ENCODE measurements around the gene SMCP.

Gene SMCP

GRCh38 chr1:152886758-152887409 is 8.8 kb downstream of the SMCP start:
- no peak for DNase-seq (ENCODE audit: low spot score)

- DNase-seq (ENCODE audit: low spot score), result no peak
Observed at GRCh38 chr1:152888126-152888525, 10.0 kb downstream of the SMCP start.

DNA sequence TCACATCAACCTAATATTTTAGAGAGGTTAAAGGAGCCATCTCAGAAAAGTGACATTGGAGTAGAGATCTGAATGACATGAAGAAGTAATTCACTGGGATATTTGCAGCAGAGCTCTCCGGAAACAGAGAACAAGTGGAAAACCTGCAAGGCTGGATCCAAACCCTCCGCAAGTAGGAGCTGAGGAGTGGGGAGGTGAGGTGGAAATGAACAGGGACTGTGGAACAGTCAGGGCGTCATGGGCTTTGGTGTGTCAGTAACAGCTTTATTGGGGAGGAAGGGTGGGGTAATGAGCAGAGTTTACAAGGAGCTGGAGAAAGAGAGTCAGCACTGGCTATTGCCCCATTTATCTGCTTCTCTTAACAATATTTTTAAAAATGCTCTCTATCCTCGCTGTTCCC is 20.9 kb downstream of the SMCP start:
- no peak for DNase-seq (ENCODE audit: low spot score)

DNA sequence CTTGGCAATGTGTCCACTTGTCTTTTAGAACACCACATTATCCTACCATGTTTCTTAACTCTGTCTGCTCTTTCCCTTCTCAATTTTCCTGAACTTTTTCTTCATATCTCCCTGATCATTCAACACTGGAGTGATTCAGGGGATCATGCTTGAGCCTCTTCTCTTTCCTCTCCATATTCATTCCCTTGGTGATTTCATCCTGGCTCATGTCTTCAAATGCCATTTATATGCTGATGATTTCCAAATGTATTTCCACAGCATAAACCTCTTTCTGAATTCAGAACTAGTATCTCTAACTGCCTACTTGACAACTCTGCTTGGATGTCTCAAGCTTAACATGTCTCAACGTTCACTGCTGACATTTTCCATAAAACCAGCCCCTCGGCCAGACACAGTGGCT is 21.8 kb downstream of the SMCP start:
- no peak for DNase-seq (ENCODE audit: low spot score)

GRCh38 chr1:152901631-152902030 is 23.5 kb downstream of the SMCP start:
- no peak for DNase-seq (ENCODE audit: low spot score)

GRCh38 chr1:152902636-152903035 is 24.5 kb downstream of the SMCP start:
- no peak for DNase-seq (ENCODE audit: low spot score)

DNA sequence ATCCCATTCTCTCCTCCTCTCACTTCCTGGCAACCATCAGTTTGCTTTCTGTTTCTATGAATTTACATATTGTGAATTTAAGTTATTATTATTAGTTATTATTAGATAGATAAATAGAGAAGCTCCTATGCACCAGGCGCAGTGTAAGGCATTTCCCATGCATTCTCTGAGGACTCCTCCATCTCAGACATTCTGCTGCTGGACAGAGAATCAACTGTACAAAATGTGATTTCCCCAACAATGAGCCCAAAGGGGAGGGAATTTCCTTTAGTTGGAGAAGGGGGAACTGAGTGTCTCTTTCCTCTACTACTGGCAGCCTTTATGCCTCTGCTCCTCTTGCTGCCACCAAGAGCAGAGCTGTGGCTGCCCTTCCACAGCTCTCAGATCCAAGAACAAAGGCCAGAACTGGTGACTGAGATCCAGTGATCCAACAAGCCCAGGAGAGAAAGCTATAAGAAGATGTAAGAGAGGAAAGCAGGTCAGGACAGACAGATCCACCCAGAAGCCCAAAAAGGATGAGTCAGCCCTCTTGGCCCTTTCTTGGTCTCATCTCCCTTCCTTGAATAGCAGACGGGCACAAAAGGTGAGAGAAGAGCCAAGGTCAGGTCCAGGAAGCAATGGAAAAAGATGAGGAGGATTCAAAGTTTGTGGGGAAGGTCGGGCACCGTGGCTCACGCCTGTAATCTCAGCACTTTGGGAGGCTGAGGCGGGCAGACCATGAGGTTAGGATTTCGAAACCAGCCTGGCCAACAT is 26.7 kb downstream of the SMCP start:
- DNase-seq (ENCODE audit: low spot score), result no peak

DNA sequence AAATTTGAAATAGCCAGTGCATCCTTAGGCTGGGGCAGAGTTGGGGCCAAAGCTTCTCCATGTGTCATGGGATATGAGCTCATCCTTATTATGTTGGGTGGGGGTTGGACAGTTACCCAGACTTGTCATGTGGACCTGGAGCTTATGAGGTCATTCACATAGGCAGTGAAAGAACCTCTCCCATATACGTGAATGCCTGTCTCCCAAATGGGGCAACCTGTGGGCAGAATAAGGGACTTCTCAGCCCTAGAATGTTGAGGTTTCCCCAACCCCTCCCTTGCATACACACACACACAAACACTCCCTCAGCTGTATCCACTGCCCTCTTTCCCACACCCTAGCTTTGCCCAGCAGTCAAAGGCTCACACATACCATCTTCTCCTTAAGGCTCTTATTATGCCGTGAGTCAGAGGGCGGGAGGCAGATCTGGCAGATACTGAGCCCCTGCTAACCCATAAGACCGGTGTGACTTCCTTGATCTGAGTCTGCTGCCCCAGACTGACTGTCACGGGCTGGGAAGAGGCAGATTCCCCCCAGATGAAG is 28.0 kb downstream of the SMCP start:
- DNase-seq (ENCODE audit: low spot score), result peak; percentile 61

DNA sequence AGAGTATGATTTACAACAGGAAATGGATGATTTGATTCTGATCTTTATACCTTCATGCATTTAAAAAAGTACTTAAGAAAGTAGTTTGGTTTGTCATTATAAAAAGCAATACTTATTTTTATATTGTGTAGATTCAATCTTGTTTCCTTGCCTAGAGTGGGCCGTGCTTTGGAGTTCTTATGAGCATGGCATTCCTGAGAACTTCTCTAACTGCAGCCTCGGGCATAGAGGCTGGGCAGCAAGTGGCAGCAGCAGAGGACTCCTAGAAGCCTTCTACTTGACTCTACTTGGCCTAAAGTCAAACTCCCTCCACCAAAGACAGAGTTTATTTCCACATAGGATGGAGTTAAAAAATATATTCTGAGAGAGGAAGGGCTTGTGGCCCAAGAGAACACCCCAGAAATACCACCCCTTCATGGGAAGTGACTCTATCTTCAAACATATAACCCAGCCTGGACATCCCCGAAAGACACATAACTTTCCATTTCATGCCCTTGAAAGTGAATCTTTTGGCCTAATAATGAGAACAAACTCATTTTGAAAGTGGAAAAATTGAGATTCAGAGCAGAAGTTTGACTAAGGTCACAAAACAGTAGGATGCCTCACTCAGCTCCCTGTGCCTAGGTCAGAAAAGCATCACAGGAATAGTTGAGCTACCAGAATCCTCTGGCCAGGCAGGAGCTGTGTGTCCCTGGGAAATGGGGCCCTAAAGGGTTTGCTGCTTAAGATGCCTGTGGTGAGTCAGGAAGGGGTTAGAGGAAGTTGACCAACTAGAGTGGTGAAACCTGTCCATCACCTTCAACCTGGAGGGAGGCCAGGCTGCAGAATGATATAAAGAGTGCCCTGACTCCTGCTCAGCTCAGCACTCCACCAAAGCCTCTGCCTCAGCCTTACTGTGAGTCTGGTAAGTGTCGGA is 29.8 kb downstream of the SMCP start, which contains the start of gene IVL:
IVL (plus strand) TSS at position 861 of the 916 bp plus-strand sequence. CDS start 1,252 bp downstream, outside the sequence.
- no peak for DNase-seq (ENCODE audit: low spot score)

DNA sequence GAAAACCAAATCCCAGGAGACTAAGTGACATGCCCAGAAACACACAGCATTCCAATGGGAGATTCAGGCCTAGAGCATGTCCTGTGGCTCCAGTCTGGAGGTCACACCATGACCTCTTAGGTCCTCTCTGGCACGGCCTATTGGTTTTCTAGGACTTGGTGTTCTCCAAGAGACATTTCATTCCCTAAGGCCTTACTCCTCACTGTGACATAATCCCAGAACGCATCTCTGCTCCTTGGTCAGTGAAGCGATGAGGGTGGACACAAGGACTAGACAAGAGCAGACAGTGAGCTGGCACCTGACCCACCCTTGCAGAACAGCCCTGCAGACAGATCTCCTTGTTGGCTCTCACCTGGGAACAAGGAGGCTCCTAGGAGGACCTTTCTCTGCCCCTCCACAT is 31.1 kb downstream of the SMCP start:
- no peak for DNase-seq (ENCODE audit: low spot score)

- no peak for DNase-seq (ENCODE audit: low spot score)
Observed at GRCh38 chr1:152912471-152912870, 34.3 kb downstream of the SMCP start.

- DNase-seq (ENCODE audit: low spot score), result no peak
Observed at GRCh38 chr1:152912900-152913299, 34.8 kb downstream of the SMCP start.

GRCh38 chr1:152917794-152918193 is 39.7 kb downstream of the SMCP start:
- DNase-seq (ENCODE audit: low spot score), result no peak

- DNase-seq (ENCODE audit: low spot score), result no peak
Observed at GRCh38 chr1:152919071-152919470, 40.9 kb downstream of the SMCP start.

GRCh38 chr1:152924191-152924590 is 46.1 kb downstream of the SMCP start:
- DNase-seq (ENCODE audit: low spot score), result no peak

GRCh38 chr1:152926091-152926490 is 48.0 kb downstream of the SMCP start:
- DNase-seq (ENCODE audit: low spot score), result peak; percentile 22

DNA sequence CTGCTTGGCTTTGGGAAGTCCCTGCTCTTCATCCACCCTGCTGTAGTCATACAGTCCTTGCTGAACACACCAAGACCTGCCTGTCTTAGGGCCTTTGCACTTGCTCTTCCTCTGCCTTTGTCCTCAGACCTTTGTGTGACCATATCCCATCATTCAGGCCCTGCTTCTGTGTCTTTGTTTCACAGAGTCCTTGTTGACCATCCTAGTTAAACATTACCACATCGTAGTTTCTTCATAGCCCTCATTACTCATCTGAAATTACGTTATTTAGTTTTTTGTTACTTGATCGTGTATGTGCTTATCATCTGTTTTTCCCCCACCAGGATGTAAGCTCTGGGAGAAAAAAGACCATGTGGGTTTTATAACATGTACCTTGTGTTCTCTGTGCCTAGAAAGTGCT is 50.5 kb downstream of the SMCP start:
- no peak for DNase-seq (ENCODE audit: low spot score)

DNA sequence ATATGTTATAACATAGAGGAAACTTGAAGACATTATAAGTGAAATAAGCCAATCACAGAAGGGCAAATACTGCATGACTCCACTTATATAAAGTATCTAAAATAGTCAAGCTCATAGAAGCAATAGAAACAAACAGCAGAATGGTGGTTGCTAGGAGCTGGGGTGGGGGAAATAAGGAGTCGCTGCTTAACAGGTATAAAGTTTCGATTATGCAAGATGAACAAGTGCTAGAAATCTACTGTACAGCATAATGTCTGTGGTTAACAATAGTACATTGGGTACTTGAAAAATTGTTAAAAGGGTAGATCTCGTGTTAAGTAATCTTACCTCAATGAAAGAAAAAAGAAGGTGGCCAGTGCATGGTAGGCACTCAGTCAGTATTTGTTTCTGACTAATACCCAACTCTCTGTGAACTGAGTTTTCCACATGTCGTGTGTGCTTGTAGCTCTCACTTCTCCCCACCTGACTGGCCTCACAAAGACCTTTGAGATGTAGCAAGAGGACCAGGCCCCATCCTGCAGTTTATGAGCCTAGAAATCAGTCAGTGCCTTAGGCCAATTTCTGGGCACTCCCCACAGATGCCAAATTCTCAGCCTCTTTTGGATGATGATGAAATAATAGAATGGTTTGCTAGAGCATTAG is 54.2 kb downstream of the SMCP start:
- no peak for DNase-seq (ENCODE audit: low spot score)

DNA sequence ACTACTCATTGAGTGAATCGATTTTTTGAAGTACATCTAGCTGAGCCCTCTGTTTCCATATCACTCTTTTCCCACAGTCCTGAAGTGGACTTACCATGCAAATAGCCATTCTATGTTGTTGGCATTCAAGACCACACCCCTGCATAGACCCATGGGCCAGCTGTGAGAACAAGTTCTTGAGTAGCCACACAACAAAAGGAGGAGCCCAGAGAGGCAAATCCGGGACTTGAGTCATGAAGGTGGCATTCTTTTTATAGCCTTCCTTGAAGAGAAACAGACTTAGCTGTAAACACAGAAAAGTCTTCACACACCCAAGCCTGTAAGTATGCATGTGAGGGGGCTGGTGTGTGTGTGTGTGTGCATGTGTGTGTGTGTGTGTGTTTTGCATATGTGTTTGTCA is 55.1 kb downstream of the SMCP start:
- DNase-seq (ENCODE audit: low spot score), result no peak

Measured in hepatic stellate cell (primary cell).